Natural killer cell treated with Interleukin-12 subunit alpha and Interleukin-12 subunit beta and Interleukin-15 and Interleukin-18, amount 100 ng/mL, for 72 hours (primary cell): ENCODE results near the gene EMC1. TPM values are rescaled to one million over a fixed set of nuclear protein-coding genes. Genes with fewer than 3 reads are reported as not detected.
"Not testable (repeated sequence)": the region's sequence is repeated elsewhere in the genome, so short reads cannot be mapped to it uniquely, and the experiment has no call there.

Experiments used
- ATAC-seq, 2 donors: fragments of 150-1000 bp; cut with Tn5 transposase in 1 of 2; sonication (Bioruptor Pico), chemical (Tn5 transposase) in 1 of 2; 2 replicates each; pipeline ENCODE4 v1.10.0; 2021
- DNase-seq: peaks from one replicate; pipeline ENCODE4 v3.0.0; 2022; ENCODE audit warnings: low spot score
- H3K27ac Mint-ChIP-seq, 2 donors: 1 replicate in 1 of 2; 2 replicates in 1 of 2; pipeline ENCODE4 v1.8.0; 2022; ENCODE audit warnings: mixed read lengths in 2 of 2, mild to moderate bottlenecking in 1 of 2, moderate library complexity in 1 of 2
- H3K27me3 Mint-ChIP-seq, 2 donors: 1 replicate in 1 of 2; 2 replicates in 1 of 2; pipeline ENCODE4 v1.8.0; 2022; ENCODE audit warnings: mixed read lengths in 2 of 2
- H3K36me3 Mint-ChIP-seq: one replicate; pipeline ENCODE4 v1.8.0; 2022; ENCODE audit warnings: mixed read lengths
- H3K4me1 Mint-ChIP-seq, 2 donors: 1 replicate in 1 of 2; 2 replicates in 1 of 2; pipeline ENCODE4 v1.8.0; 2022; ENCODE audit warnings: low read depth in 2 of 2, mixed read lengths in 2 of 2, mild to moderate bottlenecking in 1 of 2
- H3K4me3 Mint-ChIP-seq: one replicate; pipeline ENCODE4 v1.8.0; 2022; ENCODE audit warnings: mixed read lengths
- H3K9me3 Mint-ChIP-seq: 2 replicates; pipeline ENCODE4 v1.8.0; 2022; ENCODE audit warnings: mixed read lengths
- total RNA-seq, 2 donors: library from RNA; stranded (reverse); gene quantifications; one replicate each; pipeline ENCODE4 v1.2.3, GENCODE V29; 2022

Gene EMC1
- total RNA-seq, 2 donors from 2014 or later: 54.2 to 85.7 TPM

DNA sequence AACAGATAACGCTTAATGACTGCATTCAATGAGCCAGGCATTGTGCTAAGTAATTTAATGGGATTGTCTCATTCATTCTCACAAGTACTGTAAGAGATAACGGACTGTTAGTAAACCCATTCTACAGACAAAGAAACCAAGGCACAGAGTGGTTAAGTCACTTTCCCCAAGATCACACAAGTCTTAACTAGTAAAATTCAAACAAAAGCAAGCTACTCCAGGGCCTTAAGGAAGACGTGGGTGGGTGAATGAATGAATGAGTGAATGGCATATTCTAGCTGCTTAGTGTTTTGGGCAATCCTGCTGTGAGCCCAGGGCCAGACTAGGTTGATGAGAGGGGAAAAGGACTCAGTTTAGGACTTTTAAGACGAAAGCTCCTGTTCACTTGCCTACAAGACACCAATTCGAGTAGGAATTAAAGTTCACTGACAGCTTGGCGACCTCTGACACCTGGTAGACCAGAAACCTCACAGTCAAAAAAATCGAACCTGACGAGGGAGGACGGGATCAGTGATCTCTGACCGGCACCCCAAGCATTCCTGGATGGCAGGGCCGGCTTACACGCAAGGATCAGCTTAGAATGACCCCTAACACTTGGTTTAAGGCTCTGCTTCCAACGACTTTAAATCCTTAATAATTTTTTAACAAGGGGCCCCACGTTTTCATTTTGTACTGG, 557 bp downstream of the EMC1 start:
- Mint-ChIP-seq H3K4me3 (peak overlapping the region; percentile 99), H3K4me1 (peaks cover 22 to 24% of the 10 kb centered on the region in 2 donors), H3K27ac (peak overlapping the region; percentile 92 to 93), H3K36me3 (peaks cover 13% of the 10 kb centered on the region), H3K9me3 (no peaks in the 10 kb centered on the region), H3K27me3 (no peaks in the 10 kb centered on the region)
- DNase-seq (no peak), ATAC-seq (no peak)

DNA sequence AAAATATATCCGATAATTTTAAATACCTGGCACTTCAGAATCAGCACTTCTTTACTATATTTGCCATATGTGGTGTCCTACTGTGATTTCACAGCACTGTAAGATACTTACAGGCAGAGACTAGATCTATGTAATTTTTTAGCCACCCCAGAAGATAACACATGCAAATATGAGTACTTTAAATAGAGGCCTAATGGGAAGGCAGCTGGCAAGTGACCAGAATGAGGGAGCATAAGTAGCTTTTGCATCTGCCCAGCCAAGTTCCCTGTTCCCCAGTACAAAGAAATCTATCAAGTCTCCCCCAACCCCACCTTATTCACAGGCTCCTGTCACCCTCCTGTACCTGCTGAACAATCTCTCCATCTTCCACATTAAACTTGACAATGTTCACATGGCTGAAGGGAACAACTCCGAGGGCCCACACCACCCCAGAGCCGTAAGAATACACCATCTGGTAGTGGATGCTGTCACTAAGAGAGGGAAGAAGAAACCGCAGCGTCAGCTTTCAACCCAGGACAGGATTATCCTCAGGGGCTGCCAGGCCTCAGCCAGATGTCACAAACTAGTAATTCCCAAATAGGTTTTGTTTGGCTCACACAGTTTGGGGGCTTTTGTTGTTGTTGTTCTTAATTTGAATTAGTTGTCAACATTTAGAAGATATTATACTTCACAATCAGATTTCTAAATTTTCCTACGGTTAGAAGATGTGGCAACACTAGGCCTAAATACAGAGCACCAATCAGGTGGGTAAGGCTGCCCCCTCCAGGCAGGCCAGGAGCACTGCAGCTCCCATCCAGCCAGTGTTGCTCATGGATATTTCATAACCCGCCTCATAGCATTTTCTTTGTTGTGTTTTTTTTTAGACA, 10.4 kb downstream of the EMC1 start:
- Mint-ChIP-seq H3K4me1 (peaks cover 3 to 6% of the 10 kb centered on the region in 2 donors), H3K27ac (peak overlapping the region in 1 of 2 donors; percentile 41), H3K27me3 (no peaks in the 10 kb centered on the region), H3K9me3 (no peaks in the 10 kb centered on the region), H3K4me3 (no peak overlapping the region), H3K36me3 (peaks cover 15% of the 10 kb centered on the region)
- ATAC-seq (peak; percentile 87 to 88), DNase-seq (peak; percentile 69)

DNA sequence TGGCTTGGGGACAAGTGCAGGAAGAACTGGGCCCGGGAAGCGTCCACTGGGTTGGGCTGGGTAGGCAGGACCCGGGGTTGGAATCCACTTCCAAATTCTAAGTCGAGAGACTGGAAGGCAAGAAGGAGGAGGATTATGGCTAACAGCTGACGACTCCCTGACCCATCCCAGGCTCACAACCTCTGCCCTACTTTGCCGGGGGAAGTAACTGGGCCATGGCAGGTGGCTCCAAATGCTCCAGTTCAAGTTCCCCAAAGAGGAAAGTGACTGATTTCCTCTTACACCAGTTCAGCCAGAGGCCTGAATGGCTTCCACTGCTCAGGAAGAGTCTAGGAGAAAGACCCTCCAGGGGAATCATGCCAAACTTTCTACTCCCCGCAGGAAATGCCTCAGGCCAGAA, 11.4 kb downstream of the EMC1 start:
- H3K27ac Mint-ChIP-seq: no peak overlapping the region
- DNase-seq: no peak
- H3K4me3 Mint-ChIP-seq: no peak overlapping the region
- H3K36me3 Mint-ChIP-seq: peaks cover 15% of the 10 kb centered on the region
- H3K9me3 Mint-ChIP-seq: no peaks in the 10 kb centered on the region
- H3K4me1 Mint-ChIP-seq: peaks cover 3 to 6% of the 10 kb centered on the region in 2 donors
- no peaks in the 10 kb centered on the region for H3K27me3 Mint-ChIP-seq
- ATAC-seq: no peak

DNA sequence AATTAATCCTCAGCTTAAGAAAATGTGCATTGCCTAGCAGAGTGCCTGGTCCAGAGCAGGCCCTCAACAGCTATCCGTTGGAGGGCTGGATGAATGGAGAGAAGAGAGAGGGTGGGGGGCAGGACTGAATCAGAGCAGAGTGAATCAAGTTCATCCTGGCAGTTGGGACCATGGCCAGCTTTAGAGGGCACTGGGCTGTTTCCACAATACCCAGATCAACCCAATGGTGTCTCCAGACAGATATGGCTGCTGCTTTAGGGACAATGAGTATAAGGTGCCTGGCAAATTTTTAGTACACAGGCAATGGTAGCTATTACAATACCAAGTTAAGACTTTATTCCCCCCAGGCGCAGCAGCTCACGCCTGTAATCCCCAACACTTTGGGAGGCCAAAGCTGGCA, 17.1 kb downstream of the EMC1 start:
- Mint-ChIP-seq H3K4me1 (no peaks in the 10 kb centered on the region), H3K9me3 (no peaks in the 10 kb centered on the region), H3K27ac (no peak overlapping the region), H3K36me3 (peaks cover 15% of the 10 kb centered on the region), H3K4me3 (no peak overlapping the region), H3K27me3 (no peaks in the 10 kb centered on the region)
- DNase-seq: no peak
- no peak for ATAC-seq

DNA sequence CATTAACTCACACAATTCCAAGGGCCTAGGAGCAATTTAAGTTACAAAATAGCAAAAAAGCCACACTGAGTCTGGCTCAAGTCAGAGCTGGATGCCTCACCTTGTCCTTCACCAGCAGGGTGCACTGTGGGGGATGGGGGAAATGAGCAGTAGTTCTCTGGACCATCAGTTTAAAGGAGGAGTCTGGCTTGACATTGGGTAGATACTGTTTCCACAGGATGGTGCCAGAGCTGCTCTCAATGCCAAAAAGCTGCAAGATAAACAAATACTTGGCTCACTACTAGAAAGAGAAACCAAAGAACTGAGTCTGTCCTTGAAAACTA, 18.8 kb downstream of the EMC1 start:
- ATAC-seq: no peak
- H3K9me3 Mint-ChIP-seq: no peaks in the 10 kb centered on the region
- H3K36me3 Mint-ChIP-seq: peaks cover 11% of the 10 kb centered on the region
- DNase-seq: no peak
- H3K4me3 Mint-ChIP-seq: no peak overlapping the region
- no peaks in the 10 kb centered on the region for H3K27me3 Mint-ChIP-seq
- no peak overlapping the region for H3K27ac Mint-ChIP-seq
- H3K4me1 Mint-ChIP-seq: no peaks in the 10 kb centered on the region

DNA sequence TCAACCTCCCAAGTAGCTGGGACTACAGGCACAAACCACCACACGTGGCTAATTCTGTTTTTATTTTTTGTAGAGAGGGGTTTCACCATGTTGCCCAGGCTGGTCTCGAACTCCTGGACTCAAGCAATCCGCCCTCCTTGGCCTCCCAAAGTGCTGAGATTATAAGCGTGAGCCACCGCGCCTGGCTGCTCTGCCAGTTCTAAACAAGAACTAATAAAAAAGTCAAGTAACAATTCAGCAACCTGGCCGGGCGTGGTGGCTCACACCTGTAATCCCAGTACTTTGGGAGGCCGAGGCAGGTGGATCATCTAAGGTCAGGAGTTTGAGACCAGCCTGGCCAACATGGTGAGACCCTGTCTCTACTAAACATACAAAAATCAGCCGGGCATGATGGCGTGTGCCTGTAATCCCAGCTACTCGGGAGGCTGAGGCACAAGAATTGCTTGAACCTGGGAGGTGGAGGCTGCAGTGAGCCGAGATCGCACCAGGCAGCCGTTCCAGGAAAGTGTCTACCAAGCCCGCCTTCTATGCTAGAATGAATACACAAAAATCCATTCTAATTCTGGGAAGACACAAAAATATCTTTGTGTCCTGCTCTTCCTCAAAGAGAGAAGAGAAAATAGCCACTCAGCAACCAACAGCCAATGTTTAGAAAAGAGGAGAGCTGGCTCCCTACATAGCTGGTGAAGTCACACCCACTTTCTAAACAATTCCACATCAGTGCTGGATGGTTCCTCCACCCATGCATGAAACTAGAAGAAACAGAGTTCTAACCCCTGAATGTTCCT, 19.4 kb downstream of the EMC1 start:
- not testable (repeated sequence) for DNase-seq, H3K4me1 Mint-ChIP-seq, H3K4me3 Mint-ChIP-seq, H3K27ac Mint-ChIP-seq, H3K27me3 Mint-ChIP-seq, ATAC-seq, H3K9me3 Mint-ChIP-seq
- peaks cover 11% of the 10 kb centered on the region for H3K36me3 Mint-ChIP-seq

DNA sequence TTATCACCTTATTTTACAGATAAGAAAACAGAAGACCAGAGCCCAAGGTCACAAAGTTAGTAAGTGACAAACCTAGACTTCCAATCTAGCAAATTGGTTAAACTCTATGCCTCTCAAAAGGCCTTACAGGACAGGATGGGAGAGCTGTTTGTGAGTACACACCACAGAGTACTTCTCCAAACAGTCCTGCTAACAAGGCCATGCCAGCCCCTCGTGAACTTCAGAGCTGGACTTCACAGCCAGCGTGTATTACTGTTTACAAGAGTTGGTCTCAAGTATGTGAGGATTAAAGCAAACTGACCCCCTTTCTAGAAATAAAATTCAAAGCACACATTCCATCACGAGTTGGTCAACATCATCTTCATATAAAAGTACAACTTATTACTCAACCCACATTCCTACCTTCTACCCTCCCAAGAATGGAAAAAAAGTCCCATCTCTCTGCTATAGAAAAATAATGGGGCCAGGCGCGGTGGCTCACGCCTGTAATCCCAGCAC, 21.4 kb downstream of the EMC1 start:
- Mint-ChIP-seq H3K4me3 (no peak overlapping the region), H3K36me3 (peaks cover 14% of the 10 kb centered on the region), H3K27me3 (no peaks in the 10 kb centered on the region), H3K9me3 (no peaks in the 10 kb centered on the region), H3K4me1 (peaks cover 0 to under 1% of the 10 kb centered on the region in 2 donors), H3K27ac (no peak overlapping the region)
- ATAC-seq: no peak
- no peak for DNase-seq

DNA sequence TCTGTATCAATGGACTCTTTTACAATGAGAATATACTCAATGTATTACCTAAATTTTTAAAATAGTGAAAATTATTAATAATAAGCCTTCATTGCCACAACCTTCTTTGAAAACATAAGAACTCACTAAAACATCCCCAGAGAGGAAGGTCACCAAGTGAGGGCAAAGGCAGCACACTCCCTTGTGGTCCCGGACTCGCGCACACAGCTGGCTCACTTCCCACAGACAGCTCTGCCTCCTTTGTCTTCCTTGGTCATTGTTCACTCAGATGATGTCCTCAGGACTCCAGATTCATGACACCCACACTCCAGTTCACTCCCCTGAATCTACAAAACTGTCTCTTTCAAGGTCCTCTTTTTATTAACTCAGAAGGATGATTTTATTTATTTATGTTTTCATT, 22.1 kb downstream of the EMC1 start:
- Mint-ChIP-seq H3K4me1 (peaks cover 1 to 6% of the 10 kb centered on the region in 2 donors), H3K9me3 (no peaks in the 10 kb centered on the region), H3K4me3 (no peak overlapping the region), H3K27me3 (no peaks in the 10 kb centered on the region), H3K27ac (no peak overlapping the region), H3K36me3 (peaks cover 20% of the 10 kb centered on the region)
- DNase-seq: no peak
- ATAC-seq: no peak

DNA sequence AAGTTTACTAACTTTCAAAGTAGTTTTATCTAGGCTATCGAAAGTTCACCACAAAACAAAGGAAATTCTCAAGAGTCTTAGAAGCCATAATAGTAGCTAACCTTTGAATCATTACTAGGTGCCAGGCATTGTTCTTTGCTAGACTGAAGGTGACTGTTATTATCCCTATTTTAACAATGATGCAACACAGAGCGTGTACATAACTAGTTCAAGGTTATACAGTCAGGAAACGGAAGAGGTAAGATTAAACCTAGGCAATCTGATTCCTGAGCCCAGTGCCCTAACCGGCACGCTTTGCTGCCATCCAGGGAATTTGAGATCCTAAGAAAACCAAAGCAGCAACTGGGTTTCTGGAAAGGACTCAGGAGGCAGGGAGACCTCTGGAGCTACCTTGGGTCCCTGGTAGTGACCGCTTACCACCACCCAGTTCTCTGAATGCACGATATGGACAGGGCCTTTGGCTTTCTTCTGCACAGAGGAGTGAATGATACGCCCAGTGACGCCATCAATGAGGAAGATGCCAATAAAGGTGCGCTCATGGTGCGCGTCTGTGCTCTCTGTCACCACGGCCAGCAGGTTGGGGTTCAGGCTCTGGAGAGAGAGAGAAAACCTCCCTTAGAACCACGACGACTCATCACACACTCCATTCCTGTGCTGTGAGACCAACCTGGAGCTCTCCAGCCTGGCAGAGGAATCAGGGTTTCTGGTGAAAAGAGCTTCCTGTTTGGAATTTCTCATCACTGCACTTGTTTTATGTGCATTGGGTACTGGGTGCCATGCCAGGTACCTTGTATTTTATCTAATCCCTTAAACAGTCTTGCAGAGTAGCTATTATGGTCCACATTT, 28.1 kb downstream of the EMC1 start:
- Mint-ChIP-seq H3K27me3 (no peaks in the 10 kb centered on the region), H3K9me3 (no peaks in the 10 kb centered on the region), H3K4me3 (no peak overlapping the region), H3K4me1 (peaks cover 14 to 18% of the 10 kb centered on the region in 2 donors), H3K36me3 (peaks cover 35% of the 10 kb centered on the region), H3K27ac (no peak overlapping the region)
- DNase-seq (no peak), ATAC-seq (no peak)

DNA sequence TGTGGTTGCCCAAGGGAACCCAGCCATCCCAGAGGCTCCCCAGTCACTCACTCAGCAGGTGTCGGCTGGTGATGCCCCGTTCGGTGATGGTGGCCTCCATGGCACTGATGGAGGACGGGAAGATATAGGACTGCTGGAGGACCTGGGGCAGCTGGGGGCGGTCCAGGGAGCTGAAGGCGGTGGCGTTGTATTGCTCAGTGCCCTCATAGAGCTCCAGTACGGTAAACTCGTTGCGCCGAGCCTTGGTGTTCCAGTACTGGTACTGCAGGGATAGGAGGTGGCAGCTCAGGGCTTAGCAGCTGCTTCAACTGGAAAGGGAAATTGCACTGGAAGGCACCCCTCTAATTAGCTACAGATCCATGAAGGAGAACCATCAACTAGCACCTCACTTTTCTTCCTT, 28.8 kb downstream of the EMC1 start:
- Mint-ChIP-seq H3K36me3 (peaks cover 41% of the 10 kb centered on the region), H3K27me3 (no peaks in the 10 kb centered on the region), H3K4me1 (peaks cover 14 to 18% of the 10 kb centered on the region in 2 donors), H3K4me3 (no peak overlapping the region), H3K9me3 (no peaks in the 10 kb centered on the region), H3K27ac (no peak overlapping the region)
- no peak for ATAC-seq
- no peak for DNase-seq

DNA sequence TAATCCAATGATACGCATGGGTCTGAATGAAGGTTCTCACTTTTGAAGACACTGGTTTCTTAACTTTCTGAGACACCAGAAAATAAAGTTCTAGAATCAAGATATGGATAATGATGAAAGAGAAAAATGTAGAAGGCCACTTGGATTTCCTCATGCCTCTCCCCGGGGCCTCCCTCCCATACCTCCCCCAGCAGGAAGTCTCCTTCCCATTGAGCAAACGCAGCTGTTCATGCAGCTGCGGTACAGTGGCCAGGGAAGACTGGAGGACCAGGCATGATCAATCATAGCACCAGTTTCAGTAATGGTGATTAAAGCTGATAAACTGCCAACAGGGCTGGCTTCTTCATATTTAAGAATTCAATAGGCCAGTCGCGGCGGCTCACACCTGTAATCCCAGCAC, 30.3 kb downstream of the EMC1 start:
- Mint-ChIP-seq H3K27me3 (no peaks in the 10 kb centered on the region), H3K4me3 (no peak overlapping the region), H3K27ac (no peak overlapping the region), H3K4me1 (peaks cover 16 to 18% of the 10 kb centered on the region in 2 donors), H3K36me3 (peaks cover 42% of the 10 kb centered on the region), H3K9me3 (no peaks in the 10 kb centered on the region)
- DNase-seq: no peak
- no peak for ATAC-seq

DNA sequence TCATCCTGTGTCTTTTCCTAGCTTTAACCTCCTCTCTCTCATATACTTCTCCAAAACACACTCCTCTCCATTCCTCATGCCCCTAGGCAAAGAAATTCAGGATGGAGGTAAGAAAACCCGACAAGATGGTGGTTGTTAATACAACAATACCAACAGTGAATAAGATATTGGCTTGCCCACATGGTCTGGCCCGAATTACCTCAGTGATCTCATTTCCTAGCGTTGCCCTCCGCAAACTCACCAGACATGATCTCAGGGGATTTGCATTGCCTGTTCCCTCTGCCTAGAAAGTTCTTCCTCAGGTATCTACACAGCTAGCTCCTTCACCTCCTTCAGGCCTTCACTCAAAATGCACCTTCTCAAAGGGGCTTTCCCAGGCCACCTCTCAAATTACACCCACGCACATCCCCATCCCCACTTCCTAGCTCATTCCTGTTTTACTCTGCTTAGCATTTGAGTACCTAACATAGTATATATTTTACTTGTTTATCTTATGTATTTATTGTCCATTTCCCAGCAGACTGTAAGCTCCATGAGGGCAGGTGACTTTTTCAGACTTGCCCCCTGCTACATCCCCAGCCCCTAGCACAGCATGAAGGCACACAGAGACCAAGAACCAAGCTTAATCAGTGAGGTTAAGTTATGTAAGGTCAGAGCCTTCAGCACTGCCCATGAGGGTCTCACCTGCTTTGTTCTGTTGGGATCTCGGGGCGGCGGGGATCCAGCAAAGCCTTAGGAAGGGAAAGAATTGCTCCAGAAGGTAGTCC, 31.1 kb downstream of the EMC1 start:
- Mint-ChIP-seq H3K27ac (peak overlapping the region in 1 of 2 donors; percentile 18), H3K36me3 (peaks cover 44% of the 10 kb centered on the region)
- ATAC-seq: no peak

More for the DNA sequence above, 31.1 kb downstream of the EMC1 start:
- no peak for DNase-seq
- no peak overlapping the region for H3K4me3 Mint-ChIP-seq
- no peaks in the 10 kb centered on the region for H3K27me3 Mint-ChIP-seq
- H3K4me1 Mint-ChIP-seq: peaks cover 16 to 18% of the 10 kb centered on the region in 2 donors
- no peaks in the 10 kb centered on the region for H3K9me3 Mint-ChIP-seq
